Keratinocyte (primary cell): ENCODE data around the gene IGF1R. TPM values are rescaled to one million over a fixed set of nuclear protein-coding genes. Genes with fewer than 3 reads are reported as not detected.

ENCODE experiments used
- DNase-seq: peaks from one replicate; pipeline ENCODE4 v3.0.0-alpha.2; 2011; ENCODE audit warnings: low read depth, missing footprints, low spot score
- FAIRE-seq: peaks from 2 replicates; lab custom pipeline; 2011; peaks lifted over from hg19 to GRCh38; lab: Jason Lieb, UNC
- H2AFZ ChIP-seq: 2 replicates; pipeline ENCODE4 v1.6.0; 2012; ENCODE audit warnings: low read length, control low read depth, inconsistent platforms; ENCODE audit not compliant: control insufficient read depth
- H3K27ac ChIP-seq: 2 replicates; pipeline ENCODE4 v1.5.1; 2011; ENCODE audit warnings: low read length; ENCODE audit not compliant: control insufficient read depth, insufficient read depth
- H3K27me3 ChIP-seq: 3 replicates; pipeline ENCODE4 v1.6.0; 2011; ENCODE audit warnings: low read length; ENCODE audit not compliant: control insufficient read depth, insufficient read depth; ENCODE audit errors: extremely low read depth
- H3K36me3 ChIP-seq, 2 experiments: 2 replicates in 1 of 2; 3 replicates in 1 of 2; pipeline ENCODE4 v1.5.1; 2011; ENCODE audit warnings: low read length in 2 of 2, mild to moderate bottlenecking in 1 of 2; ENCODE audit not compliant: control insufficient read depth in 2 of 2, insufficient read depth in 2 of 2; ENCODE audit errors: extremely low read depth in 1 of 2
- H3K4me1 ChIP-seq: 3 replicates; pipeline ENCODE4 v1.5.1; 2011; ENCODE audit warnings: low read length; ENCODE audit not compliant: control insufficient read depth, insufficient read depth; ENCODE audit errors: extremely low read depth
- H3K4me2 ChIP-seq: 3 replicates; pipeline ENCODE4 v1.6.0; 2011; ENCODE audit warnings: low read depth, low read length; ENCODE audit not compliant: control insufficient read depth, insufficient read depth; ENCODE audit errors: extremely low read depth
- H3K4me3 ChIP-seq, 3 experiments: fragments of 200-600 bp in 1 of 3; sonication (generic) in 1 of 3; 2 replicates in 2 of 3; 3 replicates in 1 of 3; pipeline ENCODE4 v1.5.1; 2011 to 2016; ENCODE audit warnings: low read length in 3 of 3, mild to moderate bottlenecking in 3 of 3, control low read depth in 2 of 3, inconsistent platforms in 1 of 3, low read depth in 1 of 3, mixed read lengths in 1 of 3, mixed run types in 1 of 3, moderate library complexity in 1 of 3; ENCODE audit not compliant: control insufficient read depth in 2 of 3, insufficient read depth in 2 of 3; ENCODE audit errors: extremely low read depth in 1 of 3
- H3K79me2 ChIP-seq: 2 replicates; pipeline ENCODE4 v1.6.0; 2012; ENCODE audit warnings: low read length; ENCODE audit not compliant: control insufficient read depth, insufficient read depth
- H3K9ac ChIP-seq: 3 replicates; pipeline ENCODE4 v1.6.0; 2011; ENCODE audit warnings: low read length; ENCODE audit not compliant: control insufficient read depth, insufficient read depth; ENCODE audit errors: extremely low read depth
- H3K9me1 ChIP-seq: 3 replicates; pipeline ENCODE4 v1.6.0; 2011; ENCODE audit warnings: low read length; ENCODE audit not compliant: control insufficient read depth, insufficient read depth; ENCODE audit errors: extremely low read depth
- H3K9me3 ChIP-seq: 2 replicates; pipeline ENCODE4 v1.5.1; 2012; ENCODE audit warnings: low read depth, low read length; ENCODE audit not compliant: control insufficient read depth
- H4K20me1 ChIP-seq: 3 replicates; pipeline ENCODE4 v1.6.0; 2011; ENCODE audit warnings: low read length; ENCODE audit not compliant: control insufficient read depth, insufficient read depth; ENCODE audit errors: extremely low read depth
- EZH2 ChIP-seq: IDR thresholded peaks from one replicate; pipeline ENCODE4 v1.6.1; 2012; ENCODE audit warnings: inconsistent platforms, mild to moderate bottlenecking, low read length, moderate library complexity
- dilution Hi-C: fragments of 300-500 bp; cut with MboI; formaldehyde crosslinking; loops from one replicate; pipeline ENCODE4 v1.7.0; 2020; ENCODE audit warnings: low sequenced_read_pairs; ENCODE audit not compliant: extremely low pct_ligation_motif_present
- polyA plus RNA-seq, 5 experiments: library from polyadenylated mRNA; depleted of rRNA in 3 of 5; stranded (reverse) in 3 of 5; stranded (forward) in 1 of 5; unstranded in 1 of 5; fragments of >200 nt; gene quantifications; 1 replicate in 1 of 5; 2 replicates in 3 of 5; 3 replicates in 1 of 5; pipeline versions ENCODE4 v1.2.1 to v1.2.3, GENCODE V29; 2011 to 2012; ENCODE audit warnings: missing spikeins in 2 of 5, low read depth in 1 of 5, low replicate concordance in 1 of 5
- TF ChIP-seq, protein P1 (sequence below), 3 experiments: IDR thresholded peaks in 1 of 3; conservative IDR thresholded peaks in 1 of 3; optimal IDR thresholded peaks in 1 of 3; 2 replicates in 2 of 3; 3 replicates in 1 of 3; pipeline versions ENCODE3 to v1.5.1; 2011; ENCODE audit warnings: low read length in 3 of 3, mild to moderate bottlenecking in 3 of 3, moderate library complexity in 2 of 3, control low read depth in 1 of 3, inconsistent platforms in 1 of 3; ENCODE audit not compliant: insufficient read depth in 2 of 3; ENCODE audit errors: extremely low read depth in 1 of 3

The IGF1R gene
- polyA plus RNA-seq, 1 donor (not counting 4 experiments of a cell fraction or from before 2014, with no cell fraction given) = 14.5 TPM

GRCh38 chr15:98960555-98961050 lies 312.3 kb downstream of the IGF1R start:
- FAIRE-seq = no peak
- Histone ChIP-seq H3K27me3 (no peaks in the 10 kb centered on the region), H3K4me2 (no peak overlapping the region), H3K27ac (no peak overlapping the region), H3K4me1 (no peaks in the 10 kb centered on the region), H3K4me3 (no peak overlapping the region), H2AFZ (no peak overlapping the region), H3K36me3 (peaks cover 22 to 48% of the 10 kb centered on the region in 2 experiments), H3K79me2 (no peaks in the 10 kb centered on the region), H3K9me1 (no peaks in the 10 kb centered on the region), H3K9me3 (no peaks in the 10 kb centered on the region), H4K20me1 (no peaks in the 10 kb centered on the region), H3K9ac (no peak overlapping the region)
- TF ChIP-seq, protein P1, sequence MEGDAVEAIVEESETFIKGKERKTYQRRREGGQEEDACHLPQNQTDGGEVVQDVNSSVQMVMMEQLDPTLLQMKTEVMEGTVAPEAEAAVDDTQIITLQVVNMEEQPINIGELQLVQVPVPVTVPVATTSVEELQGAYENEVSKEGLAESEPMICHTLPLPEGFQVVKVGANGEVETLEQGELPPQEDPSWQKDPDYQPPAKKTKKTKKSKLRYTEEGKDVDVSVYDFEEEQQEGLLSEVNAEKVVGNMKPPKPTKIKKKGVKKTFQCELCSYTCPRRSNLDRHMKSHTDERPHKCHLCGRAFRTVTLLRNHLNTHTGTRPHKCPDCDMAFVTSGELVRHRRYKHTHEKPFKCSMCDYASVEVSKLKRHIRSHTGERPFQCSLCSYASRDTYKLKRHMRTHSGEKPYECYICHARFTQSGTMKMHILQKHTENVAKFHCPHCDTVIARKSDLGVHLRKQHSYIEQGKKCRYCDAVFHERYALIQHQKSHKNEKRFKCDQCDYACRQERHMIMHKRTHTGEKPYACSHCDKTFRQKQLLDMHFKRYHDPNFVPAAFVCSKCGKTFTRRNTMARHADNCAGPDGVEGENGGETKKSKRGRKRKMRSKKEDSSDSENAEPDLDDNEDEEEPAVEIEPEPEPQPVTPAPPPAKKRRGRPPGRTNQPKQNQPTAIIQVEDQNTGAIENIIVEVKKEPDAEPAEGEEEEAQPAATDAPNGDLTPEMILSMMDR (optimal IDR thresholded peaks at IDR 0.05 in 1 of 3, IDR thresholded peaks at IDR 0.05 in 1 of 3, conservative IDR thresholded peaks at IDR 0.05 in 1 of 3; ENCODE audit: extremely low read depth in 1 of 3, insufficient read depth in 2 of 3, low read length in 3 of 3) = no peak
- no peak for TF ChIP-seq EZH2
- DNase-seq = no peak
- dilution Hi-C loops = no loop called here

GRCh38 chr15:98963444-98963843 lies 315.1 kb downstream of the IGF1R start:
- Histone ChIP-seq H3K9ac (no peak overlapping the region), H3K4me2 (no peak overlapping the region), H2AFZ (no peak overlapping the region), H3K36me3 (peaks cover 20 to 27% of the 10 kb centered on the region in 2 experiments), H4K20me1 (no peaks in the 10 kb centered on the region), H3K79me2 (no peaks in the 10 kb centered on the region), H3K27me3 (no peaks in the 10 kb centered on the region), H3K9me1 (no peaks in the 10 kb centered on the region), H3K27ac (no peak overlapping the region), H3K4me1 (no peaks in the 10 kb centered on the region), H3K9me3 (no peaks in the 10 kb centered on the region), H3K4me3 (no peak overlapping the region)
- no peak for FAIRE-seq
- no peak for DNase-seq
- dilution Hi-C loops = no loop called here
- TF ChIP-seq, protein P1 (optimal IDR thresholded peaks at IDR 0.05 in 1 of 3, IDR thresholded peaks at IDR 0.05 in 1 of 3, conservative IDR thresholded peaks at IDR 0.05 in 1 of 3; ENCODE audit: extremely low read depth in 1 of 3, insufficient read depth in 2 of 3, low read length in 3 of 3) = no peak
- TF ChIP-seq EZH2 = no peak
